NCI-H1694 (cell line): Measurements from ENCODE around the gene BAIAP2.
"Not testable (repeated sequence)": the region's sequence is repeated elsewhere in the genome, so short reads cannot be mapped to it uniquely, and the experiment has no call there.

ENCODE experiments used
- DNase-seq: peaks from one replicate; lab custom pipeline; 2025; lab: John Stamatoyannopoulos, UW

The BAIAP2 gene

DNA sequence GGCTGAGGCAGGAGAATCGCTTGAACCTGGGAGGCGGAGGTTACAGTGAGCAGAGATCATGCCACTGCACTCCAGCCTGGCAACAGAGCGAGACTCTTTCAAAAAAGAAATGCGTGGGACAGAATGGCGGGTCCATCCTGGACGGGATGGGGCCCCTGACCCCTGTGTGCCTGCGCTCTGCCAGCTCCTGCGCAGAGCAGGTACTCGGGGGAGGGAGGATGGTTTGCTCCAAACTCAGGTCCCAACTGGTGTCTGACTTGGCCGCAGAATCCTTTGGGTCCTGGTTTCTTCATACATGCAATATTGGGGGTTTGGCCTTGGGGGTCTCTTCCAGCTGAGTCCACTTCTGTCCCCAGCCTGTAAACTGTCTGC lies 33.0 kb upstream of the BAIAP2 start:
- no peak for DNase-seq

DNA sequence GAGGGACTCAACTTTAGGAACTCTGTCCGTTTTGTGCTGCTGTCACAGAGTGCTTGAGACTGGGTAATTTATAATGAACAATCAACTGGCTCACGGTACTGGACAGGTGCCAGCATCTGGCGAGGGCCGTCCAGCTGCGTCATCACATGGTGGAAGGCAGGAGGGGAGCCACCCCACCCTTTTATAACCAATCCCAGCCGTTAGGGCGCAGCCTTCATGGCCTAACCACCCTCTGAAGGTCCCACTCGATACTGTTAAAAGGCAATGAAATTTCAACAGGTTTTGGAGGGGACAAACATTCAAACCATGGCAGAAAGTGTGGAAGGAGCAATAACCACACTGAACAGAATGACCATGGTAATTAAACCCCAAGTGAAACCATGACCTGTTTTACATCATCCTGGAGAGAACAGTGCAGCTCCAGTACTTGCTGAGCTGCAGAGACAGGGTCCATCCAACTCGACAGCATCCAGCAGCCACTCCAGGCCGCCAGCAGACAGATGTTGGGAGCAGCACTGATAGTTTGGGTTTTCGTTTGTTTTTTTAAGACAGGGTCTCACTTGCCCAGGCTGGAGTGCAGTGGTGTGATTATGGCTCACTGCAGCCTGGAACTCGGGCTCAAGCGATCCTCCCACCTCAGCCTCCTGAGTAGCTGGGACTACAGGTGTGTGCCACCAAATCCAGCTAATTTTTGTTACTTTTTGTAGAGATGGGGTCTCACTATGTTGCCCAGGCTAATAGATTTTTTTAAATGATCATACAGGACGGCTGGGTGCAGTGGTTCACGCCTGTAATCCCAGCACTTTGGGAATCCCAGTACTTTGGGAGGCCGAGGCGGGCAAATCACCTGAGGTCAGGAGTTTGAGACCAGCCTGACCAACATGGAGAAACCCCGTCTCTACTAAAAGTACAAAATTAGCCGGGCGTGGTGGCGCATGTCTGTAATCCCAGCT lies 32.3 kb upstream of the BAIAP2 start:
- DNase-seq: no peak

DNA sequence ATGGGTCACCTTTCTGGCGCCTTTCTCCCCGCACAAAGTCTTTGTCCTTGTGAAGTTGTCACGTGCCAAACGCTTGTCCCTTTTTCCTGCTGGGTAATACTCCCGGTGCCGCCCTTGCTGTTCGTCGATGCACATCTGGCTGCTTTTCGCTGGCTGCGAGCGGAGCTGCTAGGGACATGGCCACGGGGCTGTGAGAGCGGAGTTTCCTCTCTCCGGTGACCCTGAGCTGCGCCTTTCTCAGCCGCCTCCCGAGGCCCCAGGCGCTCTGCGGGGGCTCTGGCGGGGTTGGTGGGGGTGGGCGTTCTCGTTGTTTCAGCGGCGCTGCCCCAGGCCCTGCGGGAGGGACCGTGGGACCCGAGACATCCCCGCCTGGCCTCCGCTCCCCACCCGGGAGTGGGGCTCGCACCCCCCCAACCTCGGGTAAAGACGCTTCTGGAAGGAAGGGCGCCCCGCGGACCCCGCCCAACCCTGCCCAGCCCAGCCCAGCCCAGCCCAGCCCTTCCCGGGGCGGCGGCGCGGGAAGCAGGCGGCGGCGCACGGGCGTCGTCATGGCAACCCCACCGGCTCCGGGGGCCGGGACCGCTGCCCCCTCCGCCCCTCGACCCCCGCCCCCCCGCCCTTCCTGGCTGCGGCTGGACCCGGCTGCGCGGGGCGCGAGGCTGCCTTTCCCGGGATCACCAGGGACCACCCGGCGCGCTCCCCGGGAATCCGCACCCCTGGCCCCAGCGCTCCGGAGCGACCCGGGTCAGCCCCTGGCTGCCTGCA lies 31.1 kb upstream of the BAIAP2 start:
- no peak for DNase-seq

DNA sequence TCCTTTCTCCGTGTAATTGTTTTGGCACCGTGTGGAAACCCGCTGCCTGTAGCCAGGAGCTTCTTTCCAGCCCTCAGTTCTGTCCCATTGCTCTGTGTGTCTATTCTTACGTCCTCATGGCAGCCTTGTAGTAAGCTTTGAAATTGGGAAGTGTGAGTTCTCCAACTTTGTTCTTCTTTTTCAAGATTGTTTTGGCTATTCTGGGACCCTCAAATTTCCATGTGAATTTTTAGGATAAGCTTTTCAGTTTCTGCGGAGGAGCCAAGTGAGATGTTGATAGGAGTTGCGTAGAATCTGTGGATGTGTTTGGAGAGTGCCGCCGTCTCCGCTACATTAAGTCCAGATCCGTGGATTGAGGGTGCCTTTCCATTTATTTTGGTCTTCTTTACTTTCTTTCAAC lies 28.1 kb upstream of the BAIAP2 start:
- DNase-seq: no peak

DNA sequence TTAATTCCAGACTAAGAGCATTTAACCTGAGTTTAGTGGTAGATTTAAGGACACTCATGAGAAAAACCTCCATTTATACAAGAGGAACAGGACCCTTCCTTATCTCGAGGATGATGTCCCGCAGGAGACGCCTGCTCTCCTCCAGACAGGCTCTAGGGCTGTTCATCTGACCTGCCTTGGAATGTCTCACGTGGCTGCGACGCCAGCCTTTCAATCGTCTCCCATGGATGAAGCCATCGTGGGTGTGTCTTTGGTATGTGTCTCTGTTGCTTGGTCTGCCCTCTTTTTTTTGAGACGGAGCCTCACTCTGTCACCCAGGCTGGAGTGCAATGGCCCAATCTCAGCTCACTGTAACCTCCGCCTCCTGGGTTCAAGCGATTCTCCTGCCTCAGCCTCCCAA lies 26.8 kb upstream of the BAIAP2 start:
- DNase-seq: no peak

DNA sequence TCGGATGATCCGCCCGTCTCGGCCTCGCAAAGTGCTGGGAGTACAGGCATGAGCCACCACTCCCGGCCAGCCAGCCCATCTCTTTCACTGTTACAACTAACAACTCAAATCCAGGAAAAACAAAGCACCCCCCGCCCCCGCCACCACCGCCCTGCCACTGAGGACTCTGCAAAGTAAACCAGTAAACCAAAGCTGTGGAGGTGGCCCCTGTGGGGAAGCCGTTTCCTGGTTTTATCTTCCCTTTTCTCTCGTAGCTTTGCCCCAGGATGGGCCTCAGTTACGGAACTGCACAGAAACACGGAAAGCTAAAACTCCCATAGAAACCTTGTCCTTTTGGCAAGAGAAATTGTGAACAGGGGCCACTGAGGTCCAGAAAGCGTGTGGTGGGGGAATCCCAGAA lies 25.8 kb upstream of the BAIAP2 start:
- no peak for DNase-seq

DNA sequence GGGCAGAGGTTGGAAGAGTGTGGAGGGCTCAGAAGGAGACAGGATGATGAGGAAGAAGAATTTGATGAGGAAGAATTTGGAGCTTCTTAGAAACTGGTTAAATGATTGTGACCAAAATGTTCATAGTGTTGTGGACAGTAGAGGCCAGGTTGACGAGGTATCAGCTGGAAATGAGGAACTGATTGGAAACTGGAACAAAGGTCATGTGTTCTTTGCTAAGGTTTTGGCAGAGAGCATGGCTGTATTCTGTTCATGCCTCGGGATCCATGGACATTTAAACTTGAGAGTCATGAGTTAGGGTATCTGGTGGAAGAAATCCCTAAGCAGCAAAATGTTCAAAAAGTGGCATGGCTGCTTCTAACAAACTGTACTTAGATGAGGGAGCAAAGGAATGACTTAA lies 24.0 kb upstream of the BAIAP2 start:
- DNase-seq: no peak

DNA sequence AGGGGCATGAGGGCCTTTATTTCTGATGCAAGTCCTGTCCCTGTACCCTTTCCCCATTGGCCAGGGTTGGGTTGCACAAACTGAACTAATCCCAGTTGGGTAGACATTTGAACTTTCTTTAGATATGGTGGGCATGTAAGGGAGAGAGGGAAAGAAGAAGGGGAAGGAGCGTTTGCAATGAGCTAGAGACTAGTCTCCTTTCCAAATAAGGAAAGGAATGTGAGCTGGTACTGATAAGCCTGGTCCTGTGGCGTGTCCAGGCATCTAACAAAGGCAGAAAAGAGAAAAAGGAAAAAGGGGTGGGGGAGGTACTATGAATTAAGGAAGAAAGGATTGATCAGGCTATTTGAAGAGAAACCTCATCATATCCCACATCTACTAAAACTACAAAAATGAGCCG lies 23.0 kb upstream of the BAIAP2 start:
- no peak for DNase-seq

DNA sequence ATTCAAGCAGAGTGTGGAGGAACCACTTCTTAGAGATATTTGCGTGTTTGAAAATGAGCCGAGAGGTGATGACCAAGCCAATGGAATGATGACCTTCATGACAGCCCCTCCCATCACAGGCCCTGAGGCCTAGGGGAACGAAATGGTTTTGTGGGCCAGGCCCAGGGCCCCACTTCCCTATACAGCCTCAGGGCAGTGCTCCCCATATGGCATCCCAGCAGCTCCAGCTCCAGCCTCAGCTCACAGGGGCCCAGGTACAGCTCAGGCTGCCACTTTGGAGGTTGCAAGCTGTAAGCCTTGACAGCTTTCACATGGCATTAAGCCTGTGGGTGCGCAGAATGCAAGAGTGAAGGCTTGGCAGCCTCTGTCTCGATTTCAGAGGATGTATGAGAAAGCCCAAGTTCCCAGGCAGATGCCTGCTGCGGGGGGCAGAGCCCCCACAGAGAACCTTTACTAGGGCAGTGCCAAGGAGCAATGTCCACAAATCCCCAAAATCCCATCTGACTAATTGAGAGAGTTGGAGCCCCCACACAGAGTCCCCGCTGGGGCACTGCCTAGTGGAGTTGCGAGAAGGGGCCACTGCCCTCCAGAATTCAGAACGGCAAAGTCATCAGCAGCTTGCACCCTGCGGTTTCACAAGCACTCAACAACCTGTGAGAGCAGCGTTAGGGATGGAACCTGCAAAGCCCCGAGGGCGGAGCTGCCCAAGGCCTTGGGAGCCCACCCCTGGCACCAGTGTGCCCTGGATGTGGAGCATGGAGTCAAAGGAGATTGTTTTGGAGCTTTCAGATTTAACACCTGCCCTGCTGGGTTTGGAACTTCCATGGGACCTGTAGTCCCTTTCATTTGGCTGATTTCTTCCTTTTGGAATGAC lies 22.1 kb upstream of the BAIAP2 start:
- DNase-seq: no peak

DNA sequence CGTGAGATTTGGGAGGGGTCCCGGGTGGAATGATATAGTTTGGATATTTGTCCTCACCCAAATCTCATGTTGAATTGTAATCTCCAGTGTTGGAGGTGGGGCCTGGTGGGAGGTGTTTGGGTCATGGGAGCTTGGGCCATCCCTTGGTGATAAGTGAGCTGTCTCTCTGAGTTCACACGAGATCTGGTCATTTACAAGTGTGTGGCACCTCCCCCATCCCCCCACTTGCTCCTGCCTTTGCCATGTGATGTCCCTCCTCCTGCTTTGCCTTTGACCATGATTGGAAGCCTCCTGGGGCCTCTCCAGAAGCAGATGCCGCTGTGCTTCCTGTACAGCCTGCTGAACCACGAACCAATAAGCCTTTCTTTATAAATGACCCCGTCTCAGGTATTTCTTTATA lies 21.3 kb upstream of the BAIAP2 start:
- DNase-seq: no peak

DNA sequence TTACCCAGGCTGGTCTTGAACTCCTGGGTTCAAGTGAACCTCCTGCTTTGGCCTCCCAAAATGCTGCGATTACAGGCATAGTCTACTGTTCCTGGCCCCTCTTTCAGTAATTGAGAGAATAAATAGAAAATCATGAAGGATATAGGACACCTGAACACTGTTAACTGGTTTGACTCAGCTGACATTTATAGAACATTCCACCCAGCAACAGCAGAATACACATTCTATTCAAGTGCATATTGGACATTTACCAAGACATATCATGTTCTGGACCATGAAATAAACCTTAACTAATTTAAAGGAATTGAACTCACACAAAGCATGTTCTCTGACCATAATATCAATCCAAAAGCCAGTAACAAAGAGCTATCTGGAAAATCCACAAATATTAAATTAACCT lies 19.8 kb upstream of the BAIAP2 start:
- DNase-seq: no peak

DNA sequence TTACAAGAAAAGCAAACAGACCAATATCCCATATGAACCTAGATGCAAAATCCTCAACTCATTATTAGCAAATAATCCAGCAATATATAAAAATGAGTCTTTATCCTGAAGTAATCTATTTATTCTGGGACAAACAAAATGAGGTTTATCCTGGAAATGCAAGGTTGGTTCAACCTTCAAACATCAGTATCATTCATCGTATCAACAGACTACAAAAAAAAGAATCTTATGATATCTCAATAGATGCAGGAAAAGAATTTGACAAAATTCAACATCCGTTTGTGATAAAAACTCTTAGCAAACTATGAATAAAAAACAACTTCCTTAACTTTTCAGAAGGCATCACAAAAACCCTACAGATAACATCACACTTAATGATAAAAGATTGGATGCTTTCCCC lies 18.4 kb upstream of the BAIAP2 start:
- DNase-seq: no peak

DNA sequence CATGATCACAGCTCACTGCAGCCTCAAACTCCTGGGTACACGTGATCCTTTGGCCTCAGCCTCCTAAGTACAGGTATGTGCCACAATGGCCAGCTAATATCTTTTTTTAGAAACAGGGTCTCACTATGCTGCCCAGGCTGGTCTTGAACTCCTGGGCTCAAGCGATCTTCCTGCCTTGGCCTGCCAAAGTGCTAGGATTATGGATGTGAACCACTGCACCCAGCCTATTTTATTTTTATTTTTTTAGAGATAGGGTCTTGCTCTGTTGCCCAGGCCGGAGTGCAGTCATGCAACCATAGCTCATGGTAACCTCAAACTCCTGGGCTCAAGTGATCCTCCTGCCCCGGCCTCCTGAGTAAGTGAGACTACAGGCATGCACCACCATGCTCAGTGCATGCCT lies 17.6 kb upstream of the BAIAP2 start:
- not testable (repeated sequence) for DNase-seq

DNA sequence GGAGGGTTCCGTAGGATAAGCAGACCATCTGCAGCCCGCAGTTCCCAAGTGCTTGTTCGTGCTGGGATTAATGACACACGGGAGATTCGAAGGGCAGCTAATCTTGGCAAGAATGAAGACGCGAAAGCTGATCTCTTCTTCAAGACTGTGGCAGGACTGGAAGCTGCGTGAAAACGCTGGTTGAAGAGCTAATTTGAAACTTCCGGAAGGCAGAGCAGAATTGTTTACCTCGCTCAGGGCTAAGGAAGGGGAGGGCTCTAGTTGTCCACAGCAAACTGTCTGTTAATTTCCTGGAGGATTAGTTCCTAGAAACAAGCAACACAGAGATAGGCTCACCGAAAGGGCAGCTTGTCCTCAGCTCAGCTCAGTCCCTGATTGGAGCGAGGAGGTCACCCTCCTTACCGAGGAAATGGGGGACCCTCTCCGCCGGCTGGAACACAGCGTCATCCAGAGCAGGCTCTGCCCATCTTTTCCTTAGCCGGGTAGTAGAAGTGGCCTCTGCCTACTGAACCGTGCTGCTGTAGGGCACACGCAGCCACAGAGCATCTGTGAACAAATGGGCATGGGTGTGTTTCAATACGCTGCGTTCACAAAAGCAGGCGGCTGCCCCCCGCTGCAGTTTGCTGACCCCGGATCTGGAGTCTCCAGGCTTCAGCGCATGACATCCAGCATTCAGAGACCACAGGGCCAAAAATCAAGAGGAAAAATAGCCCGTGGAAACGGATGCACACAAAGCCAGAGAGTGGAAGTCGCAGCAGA lies 16.7 kb upstream of the BAIAP2 start:
- no peak for DNase-seq

DNA sequence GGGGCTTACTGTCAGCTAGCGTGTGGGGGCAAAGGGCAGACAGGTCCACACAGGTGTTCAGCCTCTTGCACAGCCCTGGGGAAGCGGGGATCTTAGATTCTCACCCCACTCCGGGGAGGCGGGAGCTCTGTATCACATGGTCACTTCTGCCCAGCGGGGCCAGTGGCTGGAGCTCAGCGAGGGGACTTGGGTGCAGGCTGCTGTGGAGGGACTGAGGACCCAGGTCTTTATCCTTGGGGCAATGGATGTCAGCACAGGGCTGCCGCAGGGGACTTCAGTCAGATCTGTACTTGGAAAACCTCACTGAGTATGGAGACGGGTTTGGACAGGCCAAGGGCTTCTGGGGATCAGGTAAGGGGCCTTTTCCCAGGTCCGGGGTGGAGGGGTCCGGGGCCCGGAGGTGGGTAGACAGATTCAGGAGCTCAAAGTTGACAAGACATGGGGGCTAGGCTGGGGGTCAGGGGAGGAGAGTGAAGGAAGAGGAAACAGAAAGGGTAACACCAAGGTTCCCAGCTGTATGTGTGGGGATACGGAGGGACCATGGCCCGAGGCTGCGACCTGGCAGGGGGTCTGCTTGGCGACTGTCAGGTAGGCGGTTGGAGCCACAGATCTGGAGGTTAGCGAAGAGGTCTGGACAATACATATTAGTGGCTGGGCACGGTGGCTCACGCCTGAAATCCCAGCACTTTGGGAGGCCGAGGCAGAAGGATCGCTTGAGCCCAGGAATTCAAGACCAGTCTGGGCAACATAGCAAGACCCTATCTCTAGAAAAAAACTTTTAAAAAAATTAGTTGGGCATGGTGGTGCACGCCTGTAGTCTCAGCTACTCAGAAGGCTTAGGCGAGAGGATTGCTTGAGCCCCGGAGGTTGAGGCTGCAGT lies 15.1 kb upstream of the BAIAP2 start:
- DNase-seq: no peak

DNA sequence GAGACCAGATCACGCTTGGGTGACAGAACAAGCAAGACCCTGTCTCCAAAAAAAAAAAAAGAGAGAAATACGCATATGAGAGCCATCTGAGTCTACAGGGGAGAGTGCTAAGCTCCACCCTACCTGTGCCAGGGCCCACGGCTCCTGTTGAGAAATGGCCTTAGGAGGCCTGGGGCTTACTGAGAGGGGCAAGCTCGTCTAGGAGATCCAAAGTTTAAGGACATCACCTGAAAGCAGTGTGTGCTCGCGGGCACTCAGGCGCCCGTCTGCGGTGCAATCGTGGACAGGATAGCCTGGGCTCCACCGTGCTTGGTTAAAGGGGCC lies 14.5 kb upstream of the BAIAP2 start:
- no peak for DNase-seq

DNA sequence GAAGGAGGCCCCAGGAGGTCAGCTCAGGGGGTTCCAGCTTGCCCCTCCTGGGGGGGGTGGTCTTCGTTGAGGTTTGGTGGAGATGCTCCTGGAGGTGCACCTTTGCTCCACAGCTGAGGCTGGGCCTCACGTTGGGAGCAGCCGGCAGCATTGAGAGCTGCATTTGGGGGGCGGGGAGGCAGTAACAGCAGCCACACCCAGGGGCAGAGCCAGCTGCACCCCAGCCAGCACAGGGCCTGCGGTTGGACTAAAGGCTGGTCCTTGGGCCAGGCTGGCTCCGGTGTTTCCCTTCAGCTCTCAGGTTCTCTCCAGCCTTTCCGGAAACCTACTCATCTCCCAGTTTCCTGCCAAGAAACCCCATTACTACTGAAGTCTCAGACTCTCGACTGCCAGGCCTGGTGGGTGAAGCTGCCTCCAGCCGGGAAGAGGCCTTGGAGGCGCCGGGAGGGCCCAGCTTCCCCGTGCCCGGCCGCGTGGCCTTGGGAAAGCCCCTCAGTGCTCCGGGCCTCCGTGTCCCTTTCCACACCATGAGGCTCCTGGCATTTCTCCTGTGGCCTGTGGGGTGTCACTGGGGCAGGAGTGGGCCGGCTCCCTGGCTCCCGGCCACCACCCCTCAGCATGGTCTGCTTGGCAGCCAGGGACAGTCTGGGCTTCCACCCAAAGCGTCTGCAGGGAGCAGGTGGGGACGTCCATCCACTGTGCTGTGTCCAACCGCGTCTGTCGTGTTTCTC lies 14.0 kb upstream of the BAIAP2 start:
- DNase-seq: no peak

DNA sequence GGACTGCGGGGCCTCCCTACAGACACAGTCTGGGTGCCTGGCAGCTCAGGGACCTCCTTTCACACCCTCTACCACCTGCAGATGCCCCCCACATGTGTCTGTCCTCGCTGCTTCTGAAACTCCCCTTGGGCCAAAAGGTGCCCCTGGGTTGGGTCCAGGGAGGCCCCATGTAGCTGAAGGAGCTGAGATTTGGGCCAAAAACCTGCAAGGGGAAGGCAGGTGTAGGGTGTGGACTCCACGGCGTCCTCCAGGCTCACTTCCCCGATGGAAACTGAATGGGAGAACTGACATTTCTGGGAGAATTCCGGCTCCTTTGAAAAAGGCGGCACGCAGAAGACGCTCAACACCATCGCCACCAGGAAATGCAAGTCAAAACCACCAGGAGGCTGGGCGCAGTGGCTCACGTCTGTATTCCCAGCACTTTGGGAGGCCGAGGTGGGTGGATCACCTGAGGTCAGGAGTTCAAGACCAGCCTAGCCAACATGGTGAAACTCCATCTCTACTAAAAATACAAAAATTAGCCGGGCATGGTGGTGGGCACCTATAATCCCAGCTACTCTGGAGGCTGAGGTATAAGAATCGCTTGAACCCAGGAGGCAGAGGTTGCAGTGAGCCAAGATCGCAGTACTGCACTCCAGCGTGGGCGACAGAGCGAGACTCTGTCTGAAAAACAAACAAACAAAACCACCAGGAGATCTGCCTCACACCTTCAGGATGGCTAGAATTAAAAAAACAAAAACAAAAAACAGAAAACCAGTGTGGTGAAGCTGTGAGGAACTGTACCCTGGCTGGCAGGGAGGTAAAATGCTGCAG lies 13.2 kb upstream of the BAIAP2 start:
- DNase-seq: no peak

DNA sequence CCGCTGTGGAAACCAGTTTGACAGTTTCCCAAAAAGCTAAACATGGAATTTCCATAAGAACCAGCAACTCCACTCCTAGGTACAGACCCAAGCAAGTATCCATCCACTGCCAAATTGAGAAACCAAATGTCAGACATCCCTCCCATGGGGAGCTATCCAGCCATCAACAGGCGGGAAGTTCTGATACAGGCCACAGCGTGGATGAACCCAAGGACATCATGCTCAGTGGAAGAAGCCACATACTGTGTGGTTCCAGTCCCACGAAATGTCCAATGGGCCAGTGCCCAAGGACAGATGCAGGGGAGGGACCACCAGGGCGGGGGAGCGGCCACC lies 12.6 kb upstream of the BAIAP2 start:
- no peak for DNase-seq
